HepG2 (cell line): ENCODE measurements around the gene GRAMD1B. TPM values are rescaled to one million over a fixed set of nuclear protein-coding genes. Genes with fewer than 3 reads are reported as not detected.

Source experiments
- ATAC-seq: fragments of 200-7000 bp; cut with Tn5 transposase; 3 replicates; pipeline ENCODE4 v1.9.1; 2020; ENCODE audit warnings: mild to moderate bottlenecking, moderate library complexity
- BruUV-seq: library from RNA; stranded (reverse); fragments of 400-500 nt; replicated peaks from 2 replicates; lab custom pipeline; 2021; lab: Mats Ljungman, UMichigan
- CTCF ChIA-PET: fragments of 300-600 bp; formaldehyde crosslinking; extraction: SDS; loops from one replicate; lab custom pipeline; 2021; ENCODE audit warnings: low total read pairs, inconsistent platforms, low intra/inter-chr PET ratio; lab: Yijun Ruan, JAX
- POLR2A ChIA-PET: fragments of 350-600 bp; sonication (Branson Sonifier 250); formaldehyde crosslinking; loops from one replicate; lab custom pipeline; 2020; ENCODE audit warnings: antibody characterized with exemption, inconsistent platforms; lab: Yijun Ruan, JAX
- DNase-seq: peaks from one replicate; pipeline ENCODE4 v3.0.0-alpha.2; 2015; ENCODE audit warnings: low spot score
- FAIRE-seq: peaks from 3 replicates; lab custom pipeline; 2011; peaks lifted over from hg19 to GRCh38; lab: Jason Lieb, UNC
- H2AFZ ChIP-seq: one replicate; pipeline ENCODE4 v1.6.1; 2011; ENCODE audit warnings: low read length, inconsistent platforms
- H3K27ac ChIP-seq: fragments of 300-600 bp; 3 replicates; pipeline ENCODE4 v1.8.0; 2011; ENCODE audit warnings: mixed run types, mild to moderate bottlenecking, mixed read lengths, low read length, inconsistent platforms; ENCODE audit not compliant: insufficient read depth; ENCODE audit errors: extremely low read length
- H3K27me3 ChIP-seq, 2 experiments: fragments of 200-600 bp in 1 of 2; 2 replicates in 1 of 2; 3 replicates in 1 of 2; pipeline versions ENCODE4 v1.6.0 to v1.8.0; 2011; ENCODE audit warnings: low read length in 2 of 2, mild to moderate bottlenecking in 2 of 2, moderate library complexity in 2 of 2, inconsistent platforms in 1 of 2; ENCODE audit not compliant: insufficient read depth in 2 of 2, control insufficient read depth in 1 of 2
- H3K36me3 ChIP-seq, 2 experiments: fragments of 200-600 bp in 1 of 2; replicated peaks in 1 of 2; 2 replicates in 1 of 2; 3 replicates in 1 of 2; pipeline versions ENCODE4 v1.5.1 to v1.8.0; 2011; ENCODE audit warnings: low read length in 2 of 2, inconsistent platforms in 1 of 2; ENCODE audit not compliant: insufficient read depth in 2 of 2, control insufficient read depth in 1 of 2
- H3K4me1 ChIP-seq: 2 replicates; pipeline ENCODE4 v1.5.1; 2012; ENCODE audit warnings: low read length, inconsistent platforms; ENCODE audit not compliant: insufficient read depth
- H3K4me2 ChIP-seq: 2 replicates; pipeline ENCODE4 v1.6.0; 2011; ENCODE audit warnings: low read depth, low read length, inconsistent platforms
- H3K4me3 ChIP-seq, 3 experiments: fragments of 200-600 bp in 1 of 3; sonication (generic), shearing (Covaris generic) in 1 of 3; replicated peaks in 1 of 3; 2 replicates each; pipeline ENCODE4 v1.5.1; 2011 to 2016; ENCODE audit warnings: low read length in 3 of 3, inconsistent platforms in 2 of 3, low read depth in 2 of 3, mild to moderate bottlenecking in 2 of 3, control low read depth in 1 of 3, mixed read lengths in 1 of 3; ENCODE audit not compliant: insufficient read depth in 1 of 3
- H3K79me2 ChIP-seq: one replicate; pipeline ENCODE4 v1.6.1; 2011; ENCODE audit warnings: low read length, inconsistent platforms; ENCODE audit not compliant: insufficient read depth
- H3K9ac ChIP-seq: 2 replicates; pipeline ENCODE4 v1.6.0; 2011; ENCODE audit warnings: mild to moderate bottlenecking, low read depth, low read length, inconsistent platforms; ENCODE audit not compliant: insufficient read depth
- H3K9me3 ChIP-seq: 2 replicates; pipeline ENCODE4 v1.5.1; 2012; ENCODE audit warnings: mild to moderate bottlenecking, low read length
- H4K20me1 ChIP-seq: 2 replicates; pipeline ENCODE4 v1.6.0; 2011; ENCODE audit warnings: inconsistent platforms, mild to moderate bottlenecking, low read length, moderate library complexity; ENCODE audit not compliant: insufficient read depth
- CHD2 ChIP-seq: IDR thresholded peaks from 2 replicates; pipeline ENCODE4 v1.6.1; 2011; ENCODE audit warnings: low read depth, low read length, improper control_type of control experiment
- CREB3 ChIP-seq: sonication (generic); formaldehyde crosslinking; IDR thresholded peaks from 2 replicates; pipeline ENCODE4 v1.5.0; 2020; ENCODE audit warnings: missing genetic modification reagents
- JDP2 ChIP-seq: sonication (generic); formaldehyde crosslinking; IDR thresholded peaks from 2 replicates; pipeline ENCODE4 v1.8.1; 2022; ENCODE audit warnings: missing genetic modification reagents, borderline replicate concordance
- JUN ChIP-seq: sonication (generic); formaldehyde crosslinking; IDR thresholded peaks from 2 replicates; pipeline ENCODE4 v1.4.0; 2020; ENCODE audit warnings: mild to moderate bottlenecking, missing genetic modification reagents
- KDM1A ChIP-seq: IDR thresholded peaks from 2 replicates; pipeline ENCODE4 v1.6.1; 2016; ENCODE audit warnings: missing compliant biosample characterization
- KLF6 ChIP-seq: IDR thresholded peaks from 2 replicates; pipeline ENCODE4 v1.8.0; 2016; ENCODE audit warnings: missing biosample characterization, missing genetic modification reagents
- NFE2 ChIP-seq: sonication (generic); formaldehyde crosslinking; IDR thresholded peaks from 2 replicates; pipeline ENCODE4 v1.4.0; 2020; ENCODE audit warnings: missing genetic modification reagents
- RFX3 ChIP-seq: IDR thresholded peaks from 2 replicates; pipeline ENCODE4 v1.6.1; 2016; ENCODE audit warnings: missing biosample characterization, missing genetic modification reagents
- SRSF1 ChIP-seq: fragments of 200-400 bp; formaldehyde crosslinking; optimal IDR thresholded peaks from 2 replicates; pipeline ENCODE3; 2017; ENCODE audit warnings: mild to moderate bottlenecking, low read depth, low read length, moderate library complexity
- TARDBP ChIP-seq: sonication (generic); formaldehyde crosslinking; IDR thresholded peaks from 2 replicates; pipeline ENCODE4 v1.8.0; 2022; ENCODE audit warnings: mild to moderate bottlenecking, missing genetic modification reagents
- UBTF ChIP-seq: sonication (generic); formaldehyde crosslinking; IDR thresholded peaks from 2 replicates; pipeline ENCODE4 v1.4.0; 2020; ENCODE audit warnings: mild to moderate bottlenecking, missing genetic modification reagents
- XBP1 ChIP-seq: sonication (generic); formaldehyde crosslinking; IDR thresholded peaks from 2 replicates; pipeline ENCODE4 v1.5.0; 2020; ENCODE audit warnings: missing genetic modification reagents
- ZNF121 ChIP-seq: sonication (generic); formaldehyde crosslinking; IDR thresholded peaks from 2 replicates; pipeline ENCODE4 v1.5.0; 2020; ENCODE audit warnings: mild to moderate bottlenecking, missing genetic modification reagents
- ZNF17 ChIP-seq: sonication (generic); formaldehyde crosslinking; IDR thresholded peaks from 2 replicates; pipeline ENCODE4 v1.5.0; 2020; ENCODE audit warnings: mild to moderate bottlenecking, missing genetic modification reagents
- ZNF317 ChIP-seq: sonication (generic); formaldehyde crosslinking; IDR thresholded peaks from 2 replicates; pipeline ENCODE4 v1.5.0; 2020; ENCODE audit warnings: mild to moderate bottlenecking, missing genetic modification reagents
- ZNF382 ChIP-seq: sonication (generic); formaldehyde crosslinking; IDR thresholded peaks from 2 replicates; pipeline ENCODE4 v1.5.0; 2020; ENCODE audit warnings: missing genetic modification reagents, mild to moderate bottlenecking, borderline replicate concordance
- ZNF430 ChIP-seq: sonication (generic); formaldehyde crosslinking; IDR thresholded peaks from 2 replicates; pipeline ENCODE4 v1.9.0; 2021; ENCODE audit warnings: mild to moderate bottlenecking, missing genetic modification reagents
- ZNF546 ChIP-seq: sonication (generic); formaldehyde crosslinking; conservative IDR thresholded peaks from 2 replicates; pipeline ENCODE4 v1.8.1; 2023; ENCODE audit warnings: mild to moderate bottlenecking, missing genetic modification reagents
- ZNF780A ChIP-seq: sonication (generic); formaldehyde crosslinking; IDR thresholded peaks from 2 replicates; pipeline ENCODE4 v1.8.0; 2022; ENCODE audit warnings: mild to moderate bottlenecking, missing genetic modification reagents, moderate library complexity
- WGBS: methylation state at CpG from one replicate; pipeline ENCODE4 v1.1.6; 2017; ENCODE audit warnings: low lambda C conversion rate; 5-methylcytosine and 5-hydroxymethylcytosine counted together
- in situ Hi-C: cut with HindIII; loops from 2 replicates; pipeline ENCODE4 v1.10.0; 2017; ENCODE audit warnings: low pct_unique_long_range_greater_than_20kb; ENCODE audit not compliant: extremely low pct_ligation_motif_present
- intact Hi-C: fragments of 100-400 bp; cut with micrococcal nuclease; formaldehyde crosslinking; loops from one replicate; pipeline ENCODE4 v1.10.0; 2022; ENCODE audit not compliant: unreplicated experiment
- polyA plus RNA-seq, 8 experiments: library from polyadenylated mRNA; depleted of rRNA in 3 of 8; stranded (reverse) in 7 of 8; unstranded in 1 of 8; fragments of >200 nt; fragmentation: Illumina TruSeq in 4 of 8; extraction: Trizol in 4 of 8; gene quantifications; 2 replicates each; pipeline versions ENCODE4 v1.2.1 to v1.2.3, GENCODE V29; 2011 to 2016; ENCODE audit warnings: low read depth in 4 of 8, missing spikeins in 1 of 8, mixed read lengths in 1 of 8; ENCODE audit not compliant: insufficient read depth in 1 of 8
- total RNA-seq, 5 experiments: library from RNA; depleted of rRNA; stranded (reverse); fragments of >200 nt; fragmentation: Illumina TruSeq; extraction: Trizol; gene quantifications; 2 replicates each; pipeline ENCODE4 v1.2.3, GENCODE V29; 2016; ENCODE audit warnings: low read depth in 1 of 5
- TF ChIP-seq, protein P1 (sequence below): sonication (generic); formaldehyde crosslinking; IDR thresholded peaks from 2 replicates; pipeline ENCODE4 v1.4.0; 2020; ENCODE audit warnings: missing genetic modification reagents

GRAMD1B gene
- total and polyA plus RNA-seq, 2 of the 13 experiments (the other 11 are each of a cell fraction or from before 2014, with no cell fraction given), result 0.12 TPM; not detected in 1

DNA sequence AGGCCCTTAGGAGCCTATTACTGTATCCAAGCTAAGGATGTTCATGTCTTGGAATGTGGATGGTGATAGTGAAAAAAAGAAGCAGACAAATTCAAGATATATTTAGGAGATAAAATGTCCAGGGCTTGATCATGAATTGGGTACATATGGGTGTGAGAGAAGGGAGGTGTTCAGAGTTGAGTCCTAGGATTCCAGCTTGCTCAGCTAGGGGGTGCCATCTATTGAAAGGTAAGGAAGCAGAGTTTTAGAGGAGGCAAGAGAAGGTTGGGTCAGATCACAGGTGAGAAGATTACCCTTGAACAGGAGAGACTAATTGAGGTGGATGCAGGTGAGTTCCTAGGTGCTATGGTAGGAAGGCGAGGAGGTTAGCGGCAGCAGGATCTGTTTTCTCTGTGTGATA lies 60.5 kb downstream of the GRAMD1B start (continued):
- TF ChIP-seq SRSF1, result no peak

- Histone ChIP-seq H3K9me3 (no peaks in the 10 kb centered on the region), H3K9ac (no peak overlapping the region), H3K36me3 (no peaks in the 10 kb centered on the region), H3K4me1 (no peaks in the 10 kb centered on the region), H4K20me1 (no peaks in the 10 kb centered on the region), H3K4me3 (no peak overlapping the region), H2AFZ (no peak overlapping the region), H3K27ac (no peak overlapping the region)
- WGBS, result 15% methylated on average over 3 of the region's 3 CpGs
- intact Hi-C loops (no loop called here), in situ Hi-C loops (loop anchor here (25.0 kb wide), 1 partner anchor 379 kb away; no protein-coding TSS in a partner anchor)
- ATAC-seq, result no peak
- ChIA-PET CTCF (no interaction called here), POLR2A (no interaction called here)
- no peak for FAIRE-seq
- TF ChIP-seq ZNF17 (CRISPR knock-in tag) (no peak), ZNF430 (CRISPR knock-in tag) (no peak), ZNF780A (CRISPR knock-in tag) (no peak), ZNF317 (CRISPR knock-in tag) (no peak), JDP2 (CRISPR knock-in tag) (no peak), ZNF546 (CRISPR knock-in tag) (no peak), UBTF (no peak), ZNF382 (CRISPR knock-in tag) (no peak), NFE2 (CRISPR knock-in tag) (no peak), KDM1A (CRISPR knock-in tag) (no peak), XBP1 (CRISPR knock-in tag) (no peak), ZNF121 (CRISPR knock-in tag) (no peak), CREB3 (CRISPR knock-in tag) (no peak), JUN (CRISPR knock-in tag) (no peak), TARDBP (CRISPR knock-in tag) (no peak), RFX3 (CRISPR knock-in tag) (no peak), CHD2 (no peak), KLF6 (CRISPR knock-in tag) (no peak)
- TF ChIP-seq, protein P1, sequence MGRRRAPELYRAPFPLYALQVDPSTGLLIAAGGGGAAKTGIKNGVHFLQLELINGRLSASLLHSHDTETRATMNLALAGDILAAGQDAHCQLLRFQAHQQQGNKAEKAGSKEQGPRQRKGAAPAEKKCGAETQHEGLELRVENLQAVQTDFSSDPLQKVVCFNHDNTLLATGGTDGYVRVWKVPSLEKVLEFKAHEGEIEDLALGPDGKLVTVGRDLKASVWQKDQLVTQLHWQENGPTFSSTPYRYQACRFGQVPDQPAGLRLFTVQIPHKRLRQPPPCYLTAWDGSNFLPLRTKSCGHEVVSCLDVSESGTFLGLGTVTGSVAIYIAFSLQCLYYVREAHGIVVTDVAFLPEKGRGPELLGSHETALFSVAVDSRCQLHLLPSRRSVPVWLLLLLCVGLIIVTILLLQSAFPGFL (CRISPR knock-in tag), result no peak
- TF ChIP-seq, all 625 proteins: peak for 0
- no TSS peak for BruUV-seq
- DNase-seq, result no peak
- Histone ChIP-seq H3K79me2 (no peaks in the 10 kb centered on the region), H3K4me2 (no peak overlapping the region), H3K27me3 (peaks cover 2 to 14% of the 10 kb centered on the region in 2 experiments; a peak in 1 of 5 replicates)
These were observed 61.2 kb downstream of the GRAMD1B start for GRCh38 chr11:123491241-123491640.
